Stimulated activated CD8-positive, alpha-beta memory T cell treated with anti-CD3 and anti-CD28 coated beads, Interleukin-2, amount 100 ng/mL, for 48 hours (primary cell): Measurements from ENCODE around the gene ZNF611.
"Not testable (repeated sequence)": the region's sequence is repeated elsewhere in the genome, so short reads cannot be mapped to it uniquely, and the experiment has no call there.

Source experiments
- DNase-seq, 2 donors: peaks; one replicate each; pipeline ENCODE4 v3.0.0-alpha.2; 2020; ENCODE audit warnings: low read depth in 2 of 2

ZNF611 gene

DNA sequence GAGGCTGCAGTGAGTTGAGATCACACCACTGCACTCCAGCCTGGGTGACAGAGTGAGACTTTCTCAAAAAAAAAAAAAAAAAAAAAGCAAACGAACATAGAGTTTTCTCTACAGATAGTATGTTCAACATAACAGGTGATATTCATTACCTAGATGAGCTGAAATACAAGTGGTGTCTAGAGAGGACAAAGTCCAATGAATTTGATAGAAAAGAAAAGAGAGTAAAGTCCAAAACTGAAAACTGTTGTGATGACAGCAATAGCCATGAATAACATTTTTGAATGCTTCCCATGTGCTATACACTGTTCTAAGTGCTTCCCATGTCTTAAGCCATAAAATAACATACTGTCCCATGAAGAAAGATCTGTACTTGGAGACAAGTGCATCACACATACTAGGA is 53.6 kb downstream of the ZNF611 start:
- DNase-seq, result not testable (repeated sequence)

- no peak for DNase-seq
Observed at GRCh38 chr19:52679598-52679997, 55.2 kb downstream of the ZNF611 start.

- not testable (repeated sequence) for DNase-seq
Observed at GRCh38 chr19:52675239-52675638, 59.6 kb downstream of the ZNF611 start.

DNA sequence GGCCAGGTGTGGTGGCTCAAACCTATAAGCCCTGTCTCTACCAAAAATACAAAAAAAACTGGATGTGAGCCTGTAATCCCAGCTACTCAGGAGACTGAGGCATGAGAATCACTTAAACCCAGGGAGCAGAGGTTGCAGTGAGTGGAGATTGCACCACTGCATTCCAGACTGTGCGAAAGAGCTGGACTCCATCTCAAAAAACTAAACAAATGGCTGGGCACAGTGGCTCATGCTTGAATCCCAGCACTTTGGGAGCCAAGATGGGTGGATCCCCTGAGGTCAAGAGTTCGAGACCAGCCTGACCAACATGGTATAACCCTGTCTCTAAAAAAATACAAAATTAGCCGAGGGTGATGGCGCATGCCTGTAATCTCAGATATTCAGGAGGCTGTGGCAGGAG is 61.8 kb downstream of the ZNF611 start:
- no peak for DNase-seq

- no peak for DNase-seq
Observed at GRCh38 chr19:52670046-52670445, 64.8 kb downstream of the ZNF611 start.

DNA sequence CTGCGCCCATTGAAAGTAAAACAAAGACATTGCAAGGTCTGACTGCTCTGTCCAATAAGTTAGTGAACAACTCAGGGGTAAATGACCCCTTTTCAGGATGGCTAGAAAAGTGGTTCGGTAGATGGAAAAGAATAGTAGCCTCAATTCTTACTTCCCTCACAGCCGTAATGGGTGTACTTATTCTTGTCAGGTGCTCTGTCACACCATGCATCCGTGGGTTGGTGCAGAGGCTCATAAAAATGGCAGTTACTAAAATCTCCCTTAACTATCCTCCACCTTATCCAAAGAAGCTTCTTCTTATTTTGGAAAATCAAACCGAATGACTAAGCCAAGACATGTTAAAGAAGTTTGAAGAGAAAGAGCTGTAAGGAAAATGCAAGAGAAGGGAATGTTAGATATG is 65.3 kb downstream of the ZNF611 start:
- DNase-seq, result no peak

GRCh38 chr19:52667972-52668371 is 66.9 kb downstream of the ZNF611 start:
- DNase-seq, result no peak

DNA sequence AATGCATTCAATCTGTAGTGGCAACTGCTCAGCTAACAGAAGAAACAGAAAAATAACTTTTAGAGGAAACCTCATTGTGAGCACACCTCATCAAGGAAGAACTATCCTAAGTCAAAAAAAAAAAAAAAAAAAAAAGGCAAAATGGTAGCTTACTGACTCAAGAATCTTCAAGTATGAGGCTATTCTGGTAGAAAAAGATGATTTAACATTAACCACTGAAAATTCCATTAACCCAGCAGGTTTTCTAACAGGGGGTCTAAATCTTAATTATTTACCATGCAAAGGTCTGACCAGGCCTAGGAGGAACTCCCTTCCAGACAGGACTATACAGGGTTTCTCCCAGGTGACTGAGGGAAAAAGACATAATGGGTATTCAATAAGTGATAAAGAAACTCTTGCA is 68.3 kb downstream of the ZNF611 start:
- DNase-seq, result no peak

DNA sequence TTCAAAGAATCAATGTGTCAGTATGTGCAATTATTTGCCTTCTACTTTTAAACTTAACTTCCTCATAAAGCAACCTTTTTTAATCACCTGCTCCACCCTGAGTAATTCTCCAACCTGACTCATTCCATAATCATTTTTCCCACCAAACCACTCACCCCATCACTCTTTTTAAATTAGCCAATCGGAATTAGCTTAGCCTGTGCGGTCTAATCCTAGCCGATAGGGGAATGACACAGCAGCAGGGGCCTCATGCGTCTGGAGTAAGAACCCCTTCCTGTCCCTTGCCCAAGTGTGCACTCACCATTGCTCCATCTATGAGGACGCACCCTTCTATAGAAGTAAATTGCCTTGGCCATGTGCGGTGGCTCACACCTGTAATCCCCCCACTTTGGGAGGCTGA is 69.3 kb downstream of the ZNF611 start:
- no peak for DNase-seq

GRCh38 chr19:52665027-52665426 is 69.8 kb downstream of the ZNF611 start:
- no peak for DNase-seq

GRCh38 chr19:52664461-52664860 is 70.4 kb downstream of the ZNF611 start:
- DNase-seq, result no peak

DNA sequence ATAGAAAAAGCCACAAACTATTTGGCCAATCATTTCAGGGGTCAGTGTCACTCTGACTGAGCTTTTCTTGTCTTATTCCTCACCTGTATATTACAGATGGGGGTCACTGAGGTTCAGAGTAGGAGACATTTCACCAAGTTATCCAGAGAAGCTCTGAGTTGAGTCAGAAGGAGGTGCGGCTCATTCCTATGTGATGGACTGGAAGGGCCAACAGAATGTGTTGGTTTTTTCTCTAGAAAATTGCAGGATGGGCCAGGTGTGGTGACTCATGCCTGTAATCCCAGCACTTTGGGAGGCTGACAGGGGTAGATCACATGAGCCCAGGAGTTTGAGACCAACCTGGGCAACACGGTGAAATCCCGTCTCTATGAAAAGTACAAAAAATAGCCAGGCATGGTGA is 72.2 kb downstream of the ZNF611 start:
- DNase-seq, result no peak

GRCh38 chr19:52660981-52661380 is 73.9 kb downstream of the ZNF611 start:
- no peak for DNase-seq

DNA sequence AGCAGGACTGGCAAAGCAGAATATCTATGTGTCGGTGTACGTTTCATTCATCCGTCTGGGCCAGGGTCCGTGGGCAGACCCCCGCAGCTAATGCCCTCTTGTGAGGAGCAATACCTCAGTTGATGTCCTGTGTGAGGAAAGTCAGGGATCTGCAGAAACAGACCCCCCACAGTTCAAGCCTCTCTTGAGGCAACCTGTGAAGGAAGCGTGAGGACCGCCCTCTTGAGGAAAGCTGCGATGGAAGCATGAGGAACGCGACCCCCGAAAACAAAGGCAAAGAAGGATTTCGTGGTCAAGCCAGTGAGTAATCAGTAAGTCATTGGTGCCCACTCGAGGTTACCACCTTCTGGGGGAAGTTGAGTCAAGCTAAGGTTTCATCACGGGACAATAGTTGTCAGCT is 75.8 kb downstream of the ZNF611 start:
- DNase-seq, result no peak

- no peak for DNase-seq
Observed at GRCh38 chr19:52658595-52658994, 76.2 kb downstream of the ZNF611 start.

DNA sequence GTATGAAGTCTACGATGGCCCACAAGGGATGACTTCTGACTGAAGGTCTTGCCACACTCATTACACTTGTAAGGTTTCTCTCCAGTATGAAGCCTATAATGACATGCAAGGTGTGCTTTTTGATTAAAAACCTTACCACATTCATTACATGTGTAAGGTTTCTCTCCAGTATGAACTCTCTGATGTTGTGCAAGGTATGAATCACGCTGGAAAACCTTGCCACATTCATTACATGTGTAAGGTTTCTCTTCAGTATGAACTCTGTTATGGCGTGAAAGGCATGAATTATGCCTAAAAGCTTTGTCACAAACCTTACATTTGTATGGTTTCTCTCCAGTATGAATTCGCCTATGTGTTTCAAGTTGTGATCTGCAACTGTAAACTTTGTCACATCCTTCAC is 81.7 kb downstream of the ZNF611 start:
- no peak for DNase-seq
